PC-3 (cell line): Measurements from ENCODE around the gene FIGLA.

Experiments
- CTCF ChIP-seq: fragments of 300-600 bp; sonication (generic); conservative IDR thresholded peaks from 2 replicates; pipeline ENCODE4 v1.5.1; 2017; ENCODE audit warnings: antibody characterized with exemption, low read depth, mild to moderate bottlenecking, low read length
- EZH2 ChIP-seq: fragments of 300-600 bp; sonication (generic); IDR thresholded peaks from one replicate; pipeline ENCODE4 v1.6.1; 2017; ENCODE audit warnings: antibody characterized with exemption, mild to moderate bottlenecking, low read length; ENCODE audit not compliant: unreplicated experiment

- TF ChIP-seq CTCF (no peak), EZH2 (no peak)
These were observed 40.1 kb downstream of the FIGLA start for GRCh38 chr2:70750320-70750719.
